Activated naive CD8-positive, alpha-beta T cell treated with anti-CD3 and anti-CD28 coated beads for 36 hours (primary cell): Measurements from ENCODE around the gene LRRC74B. TPM values are rescaled to one million over a fixed set of nuclear protein-coding genes. Genes with fewer than 3 reads are reported as not detected.

Experiments used
- DNase-seq: peaks from one replicate; pipeline ENCODE4 v3.0.0; 2021
- H3K27ac Mint-ChIP-seq: one replicate; pipeline ENCODE4 v1.8.0; 2022; ENCODE audit warnings: mild to moderate bottlenecking, moderate library complexity, mixed read lengths
- H3K27me3 Mint-ChIP-seq: one replicate; pipeline ENCODE4 v1.8.0; 2022; ENCODE audit warnings: mild to moderate bottlenecking, mixed read lengths
- H3K36me3 Mint-ChIP-seq: one replicate; pipeline ENCODE4 v1.8.0; 2021; ENCODE audit warnings: mild to moderate bottlenecking, mixed read lengths
- H3K4me1 Mint-ChIP-seq: one replicate; pipeline ENCODE4 v1.8.0; 2021; ENCODE audit warnings: mixed read lengths
- H3K4me3 Mint-ChIP-seq: one replicate; pipeline ENCODE4 v1.8.0; 2022; ENCODE audit warnings: mild to moderate bottlenecking, moderate library complexity, mixed read lengths
- H3K9me3 Mint-ChIP-seq: one replicate; pipeline ENCODE4 v1.8.0; 2022; ENCODE audit warnings: mixed read lengths
- total RNA-seq, 2 experiments: library from RNA; stranded (reverse); gene quantifications; one replicate each; pipeline ENCODE4 v1.2.3, GENCODE V29; 2021

LRRC74B gene
- total RNA-seq, 2 experiments from 2014 or later: not detected

DNA sequence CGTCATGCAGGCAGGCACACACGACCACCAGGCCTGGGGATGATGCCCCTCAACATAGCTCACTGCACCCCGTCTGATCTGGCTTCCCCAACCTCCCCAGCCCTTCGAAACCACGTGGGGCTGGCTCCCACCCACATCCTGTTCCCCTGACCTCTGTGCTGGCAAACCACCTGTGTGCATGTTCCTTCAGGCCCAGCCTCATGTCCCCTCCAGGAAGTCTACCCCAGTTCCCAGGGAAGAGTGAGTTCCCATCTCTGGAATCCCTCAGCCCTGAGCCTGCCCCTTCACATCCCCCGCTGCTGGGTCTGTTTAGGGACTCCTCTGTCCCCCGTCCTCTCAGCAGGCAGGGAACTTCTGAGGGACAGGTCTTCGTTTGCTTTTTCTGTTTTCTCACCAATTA lies 20.5 kb upstream of the LRRC74B start:
- peak overlapping the region; percentile 47 for H3K4me3 Mint-ChIP-seq
- peak; percentile 47 for DNase-seq
- H3K9me3 Mint-ChIP-seq: no peaks in the 10 kb centered on the region
- no peaks in the 10 kb centered on the region for H3K36me3 Mint-ChIP-seq
- peak overlapping the region; percentile 75 for H3K27ac Mint-ChIP-seq
- no peaks in the 10 kb centered on the region for H3K27me3 Mint-ChIP-seq
- H3K4me1 Mint-ChIP-seq: peaks cover 19% of the 10 kb centered on the region

DNA sequence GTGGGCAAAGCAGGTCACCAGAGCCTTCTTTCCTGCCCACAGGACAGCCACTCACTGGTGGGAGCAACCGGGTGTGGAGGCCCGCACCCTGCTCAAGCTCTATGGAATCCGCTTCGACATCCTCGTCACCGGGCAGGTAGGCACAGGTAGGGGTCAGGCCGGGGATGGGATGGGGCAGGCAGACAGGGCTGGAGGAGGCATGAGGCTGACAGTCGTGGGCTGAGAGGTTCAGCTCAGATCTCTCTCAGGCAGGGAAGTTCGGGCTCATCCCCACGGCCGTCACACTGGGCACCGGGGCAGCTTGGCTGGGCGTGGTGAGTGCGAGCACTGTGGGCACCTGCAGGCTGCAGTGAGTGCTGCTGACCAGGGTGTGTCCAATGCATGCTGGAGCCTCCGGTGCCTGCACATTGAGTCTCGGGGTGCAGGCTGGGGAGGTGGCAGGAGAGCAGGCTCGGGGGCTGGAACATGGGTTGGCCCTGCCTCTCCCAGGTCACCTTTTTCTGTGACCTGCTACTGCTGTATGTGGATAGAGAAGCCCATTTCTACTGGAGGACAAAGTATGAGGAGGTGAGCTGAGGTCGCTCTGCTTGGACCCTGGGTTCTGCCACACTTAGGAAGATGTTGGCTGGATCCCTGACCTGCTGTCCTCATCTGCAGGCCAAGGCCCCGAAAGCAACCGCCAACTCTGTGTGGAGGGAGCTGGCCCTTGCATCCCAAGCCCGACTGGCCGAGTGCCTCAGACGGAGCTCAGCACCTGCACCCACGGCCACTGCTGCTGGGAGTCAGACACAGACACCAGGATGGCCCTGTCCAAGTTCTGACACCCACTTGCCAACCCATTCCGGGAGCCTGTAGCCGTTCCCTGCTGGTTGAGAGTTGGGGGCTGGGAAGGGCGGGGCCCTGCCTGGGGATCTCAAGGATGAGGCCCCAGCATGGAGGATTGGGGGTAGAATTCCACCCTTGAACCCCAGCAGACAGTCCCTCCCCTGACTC lies 19.7 kb upstream of the LRRC74B start:
- Mint-ChIP-seq H3K4me1 (peaks cover 19% of the 10 kb centered on the region), H3K27me3 (peaks cover 2% of the 10 kb centered on the region), H3K27ac (no peak overlapping the region), H3K4me3 (peak overlapping the region; percentile 47), H3K9me3 (no peaks in the 10 kb centered on the region), H3K36me3 (no peaks in the 10 kb centered on the region)
- DNase-seq: no peak

DNA sequence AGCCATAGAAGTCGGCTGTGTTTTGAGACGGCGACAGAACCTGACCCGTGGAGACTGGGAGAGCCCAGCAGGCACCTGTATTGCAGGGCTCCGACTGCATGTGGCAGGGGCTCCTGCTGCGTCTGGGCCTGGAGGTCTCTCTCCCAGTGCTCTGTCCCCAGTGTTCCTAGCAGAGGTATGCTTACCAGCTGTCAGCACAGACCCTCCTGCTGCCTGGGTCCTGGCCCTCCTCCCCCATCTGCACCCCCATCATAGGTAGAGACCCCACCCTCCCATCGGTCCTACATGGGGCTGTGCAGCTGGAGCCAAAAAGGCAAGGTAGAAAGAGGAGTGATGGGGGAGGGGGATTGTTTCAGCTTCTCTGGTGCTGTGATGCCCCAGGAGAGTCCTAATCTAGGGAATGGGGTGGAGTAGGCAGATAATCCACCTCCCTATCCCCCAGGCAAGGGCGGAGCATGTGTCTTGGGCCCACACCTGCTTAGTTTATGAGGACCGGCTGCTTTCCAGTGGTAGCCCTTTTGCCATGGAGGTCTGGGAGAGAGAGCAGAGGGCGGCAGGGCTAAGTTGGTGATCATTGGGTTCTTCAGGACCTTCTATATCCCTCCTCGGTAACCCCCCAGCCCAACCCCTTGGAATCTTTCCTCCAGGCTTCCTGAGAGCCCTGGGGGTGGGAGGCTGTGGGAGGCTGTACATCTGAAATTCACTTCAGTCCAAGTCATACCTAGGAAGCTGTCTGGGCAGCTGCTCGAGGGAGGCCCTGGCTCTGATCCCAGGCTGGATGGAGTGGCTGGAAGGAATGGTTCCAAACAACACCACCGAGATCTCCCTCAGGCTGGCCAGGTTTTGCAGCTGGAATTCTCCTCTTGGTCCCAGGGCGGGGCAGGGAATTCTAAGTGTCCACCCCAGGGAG lies 18.7 kb upstream of the LRRC74B start:
- Mint-ChIP-seq H3K9me3 (no peaks in the 10 kb centered on the region), H3K4me3 (no peak overlapping the region), H3K27ac (no peak overlapping the region), H3K4me1 (peaks cover 17% of the 10 kb centered on the region), H3K36me3 (no peaks in the 10 kb centered on the region), H3K27me3 (peaks cover 4% of the 10 kb centered on the region)
- no peak for DNase-seq

DNA sequence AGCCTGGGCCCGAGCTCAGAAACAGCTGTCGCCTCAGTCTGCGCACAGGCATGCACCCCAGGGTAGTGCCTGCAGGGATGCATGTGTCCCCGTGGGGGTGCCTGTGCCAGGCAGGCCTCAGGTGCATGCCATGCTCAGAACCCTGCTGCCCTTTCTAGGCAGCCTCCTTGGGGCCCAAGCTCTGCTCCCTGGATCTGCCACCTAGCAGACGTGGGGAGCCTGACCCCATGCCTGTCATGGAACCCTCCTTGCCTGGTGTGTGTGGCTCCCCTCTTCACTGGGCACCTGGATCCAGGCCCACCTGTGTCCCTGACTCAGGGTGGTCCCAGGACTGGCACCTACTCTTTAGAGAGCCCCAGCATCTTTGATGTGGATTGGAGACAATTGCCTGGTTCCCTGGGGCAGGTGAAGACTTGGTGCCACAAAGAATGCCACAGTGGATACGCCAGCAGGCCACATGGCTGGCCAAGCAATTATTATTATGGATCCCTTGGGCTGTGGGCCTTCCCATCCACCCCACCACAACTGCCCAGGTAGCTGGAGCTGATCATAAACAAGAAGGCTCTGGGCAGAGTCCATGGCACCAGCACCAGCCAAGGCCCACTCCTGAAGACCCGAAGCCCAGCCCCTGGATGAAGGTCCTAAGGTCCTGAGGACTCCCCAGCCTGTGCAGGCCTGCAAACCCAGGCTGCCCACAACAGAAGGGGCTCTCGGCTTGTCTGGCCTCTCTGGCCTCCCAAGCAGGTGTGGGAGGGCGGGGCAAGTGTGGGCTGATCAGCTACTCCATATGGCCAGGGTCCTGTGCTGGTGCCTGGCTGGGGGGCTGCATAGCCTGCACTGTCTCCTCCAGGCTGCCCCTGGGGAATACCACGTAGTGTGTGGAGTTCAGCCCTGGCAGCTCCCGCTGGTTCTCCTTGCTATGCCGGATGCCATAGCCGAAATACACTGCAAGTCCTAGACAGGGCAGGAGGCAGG lies 17.2 kb upstream of the LRRC74B start:
- DNase-seq: no peak
- Mint-ChIP-seq H3K4me3 (no peak overlapping the region), H3K4me1 (peaks cover 19% of the 10 kb centered on the region), H3K9me3 (no peaks in the 10 kb centered on the region), H3K36me3 (no peaks in the 10 kb centered on the region), H3K27ac (no peak overlapping the region), H3K27me3 (peaks cover 4% of the 10 kb centered on the region)

DNA sequence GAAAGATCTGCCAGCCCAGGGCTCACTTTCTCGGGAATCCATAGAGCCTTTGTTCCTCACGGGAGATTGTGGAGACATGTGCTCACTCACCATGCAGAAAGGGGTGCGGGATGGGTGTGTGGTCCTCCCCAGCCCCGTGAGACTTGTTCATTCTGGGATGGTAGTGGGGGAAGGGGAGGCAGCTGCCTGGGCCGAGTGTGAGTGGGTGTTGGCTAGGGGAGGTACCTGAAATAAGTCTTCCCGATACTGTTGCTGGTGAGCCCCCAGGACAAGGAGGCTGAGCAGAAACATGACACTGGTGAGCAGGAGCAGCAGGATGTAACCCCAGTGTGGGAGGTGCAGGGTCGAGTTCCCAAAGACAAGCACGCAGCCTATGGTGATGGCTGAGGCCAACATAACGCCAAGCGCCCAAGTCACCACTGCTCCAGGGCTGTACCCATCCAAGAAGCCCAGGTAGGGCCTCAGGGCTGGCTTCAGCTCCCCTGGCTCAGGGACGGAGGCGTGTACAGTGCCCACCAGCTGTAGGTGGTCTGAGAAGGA lies 16.2 kb upstream of the LRRC74B start:
- H3K27me3 Mint-ChIP-seq: peaks cover 4% of the 10 kb centered on the region
- H3K9me3 Mint-ChIP-seq: no peaks in the 10 kb centered on the region
- no peak overlapping the region for H3K4me3 Mint-ChIP-seq
- H3K27ac Mint-ChIP-seq: no peak overlapping the region
- no peaks in the 10 kb centered on the region for H3K36me3 Mint-ChIP-seq
- DNase-seq: no peak
- H3K4me1 Mint-ChIP-seq: peaks cover 21% of the 10 kb centered on the region

DNA sequence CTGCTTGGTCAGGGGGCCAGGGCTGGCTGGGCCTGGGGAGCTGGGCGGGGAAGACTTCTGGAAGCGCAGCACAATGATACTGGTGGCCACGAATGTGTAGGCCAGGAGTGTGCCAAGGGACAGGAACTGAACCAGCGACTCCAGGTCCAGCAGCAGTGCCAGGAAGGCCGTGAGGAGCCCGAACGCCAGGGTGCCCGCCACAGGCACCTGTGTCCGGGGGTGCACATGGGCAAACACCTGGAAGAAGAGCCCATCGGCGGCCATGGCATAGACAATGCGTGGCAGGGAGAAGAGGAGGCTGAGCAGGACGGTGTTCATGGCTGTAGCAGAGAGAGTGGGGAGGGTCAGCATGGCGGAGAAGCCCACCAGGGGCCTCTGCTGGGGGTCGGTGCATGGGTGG lies 15.7 kb upstream of the LRRC74B start:
- Mint-ChIP-seq H3K4me3 (no peak overlapping the region), H3K27me3 (peaks cover 4% of the 10 kb centered on the region)
- no peak for DNase-seq

DNA sequence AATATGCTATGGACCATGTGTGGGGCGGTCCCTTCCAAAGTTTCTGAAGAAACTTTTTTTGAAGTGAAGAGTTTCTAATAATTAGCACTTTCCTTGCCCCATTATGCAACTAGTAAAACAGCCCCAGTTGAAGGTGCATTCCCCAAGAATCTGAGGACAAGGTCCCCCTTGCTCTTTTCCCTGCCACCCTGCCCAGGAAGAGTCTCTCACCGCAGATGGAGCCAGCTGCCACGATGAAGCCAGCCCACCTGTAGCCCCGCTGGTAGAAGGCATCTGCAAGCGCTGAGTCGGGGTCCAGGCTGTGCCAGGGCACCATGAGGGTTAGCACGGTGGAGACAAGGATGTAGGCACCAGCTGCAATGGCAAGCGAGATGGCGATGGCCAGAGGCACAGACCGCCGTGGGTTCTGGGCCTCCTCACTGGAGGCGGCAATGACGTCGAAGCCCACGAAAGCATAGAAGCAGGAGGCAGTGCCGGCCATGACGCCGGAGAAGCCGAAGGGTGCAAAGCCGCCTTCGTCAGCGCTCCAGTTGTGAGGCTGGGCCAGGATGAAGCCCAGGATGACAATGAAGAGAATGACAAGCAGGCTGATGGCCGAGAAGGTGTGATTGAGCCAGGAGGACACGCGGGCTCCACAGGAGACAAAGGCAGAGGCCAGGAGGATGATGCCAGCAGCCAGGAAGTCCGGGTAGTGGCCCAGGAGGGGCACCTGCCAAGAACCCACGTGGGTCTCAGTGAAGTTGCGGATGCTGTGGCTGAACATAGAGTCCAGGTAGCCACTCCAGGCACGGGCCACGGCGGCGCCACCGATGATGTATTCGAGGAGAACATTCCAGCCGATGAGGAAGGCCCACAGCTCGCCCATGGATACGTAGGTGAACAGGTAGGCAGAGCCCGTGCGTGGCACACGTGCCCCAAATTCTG lies 14.9 kb upstream of the LRRC74B start:
- DNase-seq: no peak
- no peaks in the 10 kb centered on the region for H3K9me3 Mint-ChIP-seq
- peaks cover 11% of the 10 kb centered on the region for H3K4me1 Mint-ChIP-seq
- peak overlapping the region; percentile 22 for H3K4me3 Mint-ChIP-seq
- H3K27ac Mint-ChIP-seq: no peak overlapping the region
- H3K36me3 Mint-ChIP-seq: no peaks in the 10 kb centered on the region
- H3K27me3 Mint-ChIP-seq: peaks cover 4% of the 10 kb centered on the region

More for the DNA sequence above, 15.7 kb upstream of the LRRC74B start:
- Mint-ChIP-seq H3K9me3 (no peaks in the 10 kb centered on the region), H3K36me3 (no peaks in the 10 kb centered on the region), H3K27ac (no peak overlapping the region), H3K4me1 (peaks cover 19% of the 10 kb centered on the region)

DNA sequence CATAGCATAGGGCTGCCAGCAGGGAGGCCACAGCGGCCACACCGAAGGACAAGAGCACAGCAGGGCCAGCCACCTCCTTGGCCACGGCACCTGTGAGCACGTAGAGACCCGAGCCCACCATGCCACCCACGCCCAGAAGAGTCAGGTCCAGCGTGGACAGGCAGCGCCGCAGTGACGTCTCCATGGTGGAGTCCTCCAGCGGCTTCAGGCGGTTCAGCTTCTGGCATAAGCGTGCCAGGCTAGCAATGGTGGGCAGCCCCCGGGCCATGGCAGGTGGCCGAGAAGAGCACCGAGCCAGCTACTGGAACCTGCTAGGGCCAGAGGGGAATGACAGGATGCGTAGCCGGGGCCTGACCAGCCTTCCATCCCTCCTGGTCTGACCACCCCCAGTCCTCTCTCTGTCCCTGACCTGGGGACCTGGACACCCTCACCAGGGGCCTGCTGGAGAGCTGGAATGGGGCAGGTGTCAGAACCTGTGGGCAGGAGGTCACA lies 14.2 kb upstream of the LRRC74B start:
- Mint-ChIP-seq H3K4me1 (peaks cover 8% of the 10 kb centered on the region), H3K9me3 (no peaks in the 10 kb centered on the region), H3K27me3 (peaks cover 4% of the 10 kb centered on the region), H3K36me3 (no peaks in the 10 kb centered on the region), H3K4me3 (peak overlapping the region; percentile 22), H3K27ac (no peak overlapping the region)
- no peak for DNase-seq

DNA sequence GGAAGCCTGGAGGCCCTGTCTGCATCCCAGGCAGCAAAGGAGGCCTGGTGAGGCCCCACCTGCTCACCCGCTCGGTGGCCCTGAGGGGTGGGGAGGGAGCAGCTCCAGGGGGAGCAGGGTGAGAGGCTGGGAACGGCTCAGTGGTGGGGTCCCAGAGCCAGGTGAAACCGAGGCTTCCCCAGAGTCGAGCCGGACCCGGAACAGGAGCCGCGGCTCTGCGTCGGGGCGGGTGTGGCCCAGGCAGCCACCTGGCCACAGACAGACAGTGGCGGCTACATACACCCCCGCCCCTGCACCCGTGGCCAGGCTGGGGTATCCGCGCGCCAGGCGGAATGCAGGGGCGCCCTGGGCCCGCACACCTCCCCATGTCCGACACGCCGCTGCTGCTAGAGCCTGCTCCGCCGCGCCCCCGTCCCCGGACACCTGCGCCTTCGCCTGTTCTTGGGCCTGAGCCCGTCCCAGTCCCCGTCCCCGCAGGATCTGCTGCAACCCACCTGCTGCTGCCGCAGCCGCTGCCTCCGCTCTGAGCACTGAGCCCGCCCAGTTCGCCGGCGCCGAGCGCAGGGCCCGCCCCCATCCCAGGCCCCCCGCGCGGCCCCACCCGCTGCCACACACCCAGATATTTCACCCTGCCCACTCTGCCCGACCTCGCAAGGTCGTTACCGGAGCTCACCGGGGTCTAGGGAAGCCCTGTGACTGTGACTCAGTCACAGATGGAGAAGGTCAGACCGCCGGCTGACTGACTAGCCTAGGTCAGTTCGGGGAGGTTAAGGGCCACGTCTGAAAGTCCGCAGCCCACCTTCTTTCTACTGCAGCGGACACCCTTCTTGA lies 13.5 kb upstream of the LRRC74B start, which contains the start of gene SLC7A4:
TSS of gene SLC7A4 (minus strand) at position 525 of the 831 bp plus-strand sequence. CDS start 749 bp downstream, outside the sequence.
- peaks cover 8% of the 10 kb centered on the region for H3K4me1 Mint-ChIP-seq
- peaks cover 4% of the 10 kb centered on the region for H3K27me3 Mint-ChIP-seq
- peak; percentile 25 for DNase-seq
- no peaks in the 10 kb centered on the region for H3K36me3 Mint-ChIP-seq
- H3K9me3 Mint-ChIP-seq: no peaks in the 10 kb centered on the region
- peak within 1 kb of the TSS; percentile 47 for H3K4me3 Mint-ChIP-seq
- no peak within 1 kb of the TSS for H3K27ac Mint-ChIP-seq

DNA sequence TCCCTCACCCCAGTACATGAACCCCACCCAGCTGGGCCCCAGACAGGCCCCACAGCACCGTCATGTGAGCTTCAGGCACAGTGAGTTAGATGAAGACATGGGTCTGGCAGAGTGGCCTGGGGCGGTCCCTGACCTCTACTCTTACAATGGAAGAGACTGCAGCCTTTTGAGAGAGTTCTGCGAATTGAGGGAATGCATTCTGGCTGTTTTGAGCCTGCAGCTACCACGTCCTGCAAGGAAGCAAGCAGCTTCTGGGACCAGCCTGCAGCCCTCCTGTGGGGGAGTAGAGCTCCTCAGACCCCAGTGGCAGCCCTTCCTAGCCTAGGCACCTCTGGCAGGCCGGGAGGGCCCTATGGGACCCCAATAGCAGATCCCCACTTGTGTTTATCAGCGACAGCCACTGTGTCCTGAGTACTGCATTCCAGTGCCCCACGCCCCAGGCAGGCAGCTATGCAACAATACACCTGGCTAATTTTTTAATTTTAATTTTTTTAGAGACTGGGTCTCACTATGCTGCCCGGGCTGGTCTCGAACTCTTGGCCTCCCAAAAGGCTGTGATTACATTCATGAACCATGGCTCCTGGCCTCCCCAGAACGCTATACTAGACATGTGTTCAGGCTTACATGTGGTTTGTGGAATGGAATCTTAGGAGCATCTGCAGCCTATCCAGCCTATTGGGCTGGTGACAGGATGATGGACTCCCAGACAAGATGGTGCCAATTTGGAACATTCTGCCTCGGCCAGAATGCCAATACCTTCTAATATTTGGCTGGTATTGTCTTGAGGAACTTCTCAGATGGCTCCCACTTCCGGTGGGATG lies 12.7 kb upstream of the LRRC74B start:
- no peaks in the 10 kb centered on the region for H3K36me3 Mint-ChIP-seq
- DNase-seq: no peak
- H3K27me3 Mint-ChIP-seq: peaks cover 4% of the 10 kb centered on the region
- H3K27ac Mint-ChIP-seq: no peak overlapping the region
- H3K9me3 Mint-ChIP-seq: no peaks in the 10 kb centered on the region
- H3K4me1 Mint-ChIP-seq: peaks cover 8% of the 10 kb centered on the region
- peak overlapping the region; percentile 47 for H3K4me3 Mint-ChIP-seq

DNA sequence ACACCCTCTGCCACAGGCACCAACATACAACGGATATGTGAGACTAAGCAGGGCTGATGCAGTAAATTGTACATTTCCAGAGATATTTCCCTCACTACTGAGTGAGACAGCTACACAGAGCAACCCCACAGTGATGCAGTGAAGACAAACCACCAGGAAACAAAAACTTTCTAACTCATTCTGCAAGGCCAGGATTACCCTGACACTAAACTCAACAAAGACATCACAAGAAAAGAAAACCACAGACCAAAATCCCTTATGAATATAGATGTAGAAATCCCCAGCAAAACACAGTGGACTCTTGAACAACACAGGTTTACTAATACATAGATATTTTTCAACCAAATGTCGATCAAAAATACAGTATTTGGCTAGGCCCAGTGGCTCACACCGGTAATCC lies 11.9 kb upstream of the LRRC74B start:
- H3K4me1 Mint-ChIP-seq: peaks cover 8% of the 10 kb centered on the region
- no peak overlapping the region for H3K27ac Mint-ChIP-seq
- H3K4me3 Mint-ChIP-seq: no peak overlapping the region
- peaks cover 4% of the 10 kb centered on the region for H3K27me3 Mint-ChIP-seq
- DNase-seq: no peak
- H3K9me3 Mint-ChIP-seq: no peaks in the 10 kb centered on the region
- H3K36me3 Mint-ChIP-seq: no peaks in the 10 kb centered on the region

DNA sequence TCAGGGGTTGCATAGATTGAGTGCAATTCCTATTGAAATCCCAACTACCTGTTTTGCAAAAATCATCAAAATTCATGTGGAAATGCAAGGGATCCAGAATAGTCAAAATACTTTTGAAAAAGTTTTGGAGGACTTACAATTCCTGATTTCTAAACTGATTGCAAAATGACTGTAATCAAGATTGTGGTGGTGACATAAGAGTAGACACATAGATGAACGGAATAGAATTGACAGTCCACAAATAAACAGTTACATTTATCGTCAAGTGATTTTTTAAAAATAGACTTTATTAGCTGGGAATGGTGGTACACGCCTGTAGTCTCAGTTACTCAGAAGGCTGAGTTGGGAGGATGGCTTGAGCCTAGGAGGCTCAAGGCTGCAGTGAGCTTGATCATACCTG lies 10.8 kb upstream of the LRRC74B start:
- no peak overlapping the region for H3K27ac Mint-ChIP-seq
- no peaks in the 10 kb centered on the region for H3K36me3 Mint-ChIP-seq
- no peak for DNase-seq
- H3K9me3 Mint-ChIP-seq: no peaks in the 10 kb centered on the region
- peaks cover 4% of the 10 kb centered on the region for H3K27me3 Mint-ChIP-seq
- H3K4me1 Mint-ChIP-seq: peaks cover 8% of the 10 kb centered on the region
- H3K4me3 Mint-ChIP-seq: no peak overlapping the region
